Hepatocyte (in vitro differentiated cells): ENCODE data around the gene TAS1R3. TPM values are rescaled to one million over a fixed set of nuclear protein-coding genes. Genes with fewer than 3 reads are reported as not detected.

Experiments
- DNase-seq: peaks from one replicate; pipeline ENCODE4 v3.0.0-alpha.2; 2016; ENCODE audit warnings: low spot score
- H2AFZ ChIP-seq: fragments of 200-600 bp; sonication (generic); 2 replicates; pipeline ENCODE4 v1.6.0; 2016; ENCODE audit warnings: antibody characterized with exemption, mild to moderate bottlenecking
- H3K27ac ChIP-seq: fragments of 200-600 bp; sonication (generic); 2 replicates; pipeline ENCODE4 v1.5.1; 2016; ENCODE audit warnings: mild to moderate bottlenecking
- H3K27me3 ChIP-seq: fragments of 200-600 bp; sonication (generic); 2 replicates; pipeline ENCODE4 v1.6.1; 2016
- H3K36me3 ChIP-seq: fragments of 200-600 bp; sonication (generic); replicated peaks from 2 replicates; pipeline ENCODE4 v1.5.1; 2016; ENCODE audit warnings: low read depth; ENCODE audit not compliant: insufficient read depth
- H3K4me1 ChIP-seq: fragments of 200-600 bp; sonication (generic); 2 replicates; pipeline ENCODE4 v1.5.1; 2016; ENCODE audit warnings: mild to moderate bottlenecking, moderate library complexity; ENCODE audit not compliant: insufficient read depth
- H3K4me2 ChIP-seq: fragments of 200-600 bp; sonication (generic); 2 replicates; pipeline ENCODE4 v1.6.0; 2016
- H3K4me3 ChIP-seq: fragments of 200-600 bp; sonication (generic); 2 replicates; pipeline ENCODE4 v1.5.1; 2016; ENCODE audit warnings: mild to moderate bottlenecking
- H3K79me2 ChIP-seq: fragments of 200-600 bp; sonication (generic); 2 replicates; pipeline ENCODE4 v1.6.0; 2017; ENCODE audit warnings: mild to moderate bottlenecking
- H3K9me2 ChIP-seq: fragments of 200-600 bp; sonication (generic); replicated peaks from 2 replicates; pipeline ENCODE4 v1.6.0; 2017; ENCODE audit warnings: mild to moderate bottlenecking; ENCODE audit not compliant: insufficient read depth
- H3K9me3 ChIP-seq: fragments of 200-600 bp; sonication (generic); 2 replicates; pipeline ENCODE4 v1.5.1; 2016; ENCODE audit warnings: low read depth, mild to moderate bottlenecking
- H4K20me1 ChIP-seq: fragments of 200-600 bp; sonication (generic); 2 replicates; pipeline ENCODE4 v1.6.0; 2016; ENCODE audit warnings: mild to moderate bottlenecking; ENCODE audit not compliant: insufficient read depth, poor library complexity, severe bottlenecking
- EZH2 ChIP-seq: fragments of 200-600 bp; sonication (generic); IDR thresholded peaks from 2 replicates; pipeline ENCODE4 v1.6.1; 2016; ENCODE audit warnings: antibody characterized with exemption, mild to moderate bottlenecking, borderline replicate concordance
- EZH2phosphoT487 ChIP-seq: fragments of 200-600 bp; sonication (generic); IDR thresholded peaks from one replicate; pipeline ENCODE4 v1.6.1; 2018; ENCODE audit warnings: antibody characterized with exemption, mild to moderate bottlenecking, low read depth, moderate library complexity; ENCODE audit not compliant: unreplicated experiment, severe bottlenecking
- WGBS: methylation state at CpG from one replicate; pipeline ENCODE4 v1.1.6; 2016; ENCODE audit warnings: low lambda C conversion rate; ENCODE audit errors: missing lambda C conversion rate; 5-methylcytosine and 5-hydroxymethylcytosine counted together
- polyA plus RNA-seq: library from polyadenylated mRNA; unstranded; fragments of >200 nt; fragmentation: Nextera tagmentation; extraction: Ambion mirVana; gene quantifications from 2 replicates; pipeline ENCODE4 v1.2.1, GENCODE V29; 2016
- total RNA-seq: library from RNA; depleted of rRNA; stranded (reverse); fragments of >200 nt; gene quantifications from 2 replicates; pipeline ENCODE4 v1.2.3, GENCODE V29; 2014
- TF ChIP-seq, protein P1 (sequence below): fragments of 200-600 bp; sonication (generic); IDR thresholded peaks from 2 replicates; pipeline ENCODE4 v1.5.1; 2016; ENCODE audit warnings: antibody characterized with exemption, mild to moderate bottlenecking; ENCODE audit not compliant: poor library complexity

Gene TAS1R3
- total and polyA plus RNA-seq, 2 experiments from 2014 or later, result 0.17 to 0.42 TPM

DNA sequence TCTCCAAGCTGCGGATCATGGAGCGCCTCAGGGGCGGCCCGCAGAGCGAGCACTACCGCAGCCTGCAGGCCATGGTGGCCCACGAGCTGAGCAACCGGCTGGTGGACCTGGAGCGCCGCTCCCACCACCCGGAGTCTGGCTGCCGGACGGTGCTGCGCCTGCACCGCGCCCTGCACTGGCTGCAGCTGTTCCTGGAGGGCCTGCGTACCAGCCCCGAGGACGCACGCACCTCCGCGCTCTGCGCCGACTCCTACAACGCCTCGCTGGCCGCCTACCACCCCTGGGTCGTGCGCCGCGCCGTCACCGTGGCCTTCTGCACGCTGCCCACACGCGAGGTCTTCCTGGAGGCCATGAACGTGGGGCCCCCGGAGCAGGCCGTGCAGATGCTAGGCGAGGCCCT lies 3.8 kb upstream of the TAS1R3 start:
- WGBS, result 97% methylated on average over 30 of the region's 40 CpGs

GRCh38 chr1:1328254-1328653 lies 2.8 kb upstream of the TAS1R3 start:
- no peak for TF ChIP-seq EZH2phosphoT487
- no peak for TF ChIP-seq EZH2
- TF ChIP-seq, protein P1, sequence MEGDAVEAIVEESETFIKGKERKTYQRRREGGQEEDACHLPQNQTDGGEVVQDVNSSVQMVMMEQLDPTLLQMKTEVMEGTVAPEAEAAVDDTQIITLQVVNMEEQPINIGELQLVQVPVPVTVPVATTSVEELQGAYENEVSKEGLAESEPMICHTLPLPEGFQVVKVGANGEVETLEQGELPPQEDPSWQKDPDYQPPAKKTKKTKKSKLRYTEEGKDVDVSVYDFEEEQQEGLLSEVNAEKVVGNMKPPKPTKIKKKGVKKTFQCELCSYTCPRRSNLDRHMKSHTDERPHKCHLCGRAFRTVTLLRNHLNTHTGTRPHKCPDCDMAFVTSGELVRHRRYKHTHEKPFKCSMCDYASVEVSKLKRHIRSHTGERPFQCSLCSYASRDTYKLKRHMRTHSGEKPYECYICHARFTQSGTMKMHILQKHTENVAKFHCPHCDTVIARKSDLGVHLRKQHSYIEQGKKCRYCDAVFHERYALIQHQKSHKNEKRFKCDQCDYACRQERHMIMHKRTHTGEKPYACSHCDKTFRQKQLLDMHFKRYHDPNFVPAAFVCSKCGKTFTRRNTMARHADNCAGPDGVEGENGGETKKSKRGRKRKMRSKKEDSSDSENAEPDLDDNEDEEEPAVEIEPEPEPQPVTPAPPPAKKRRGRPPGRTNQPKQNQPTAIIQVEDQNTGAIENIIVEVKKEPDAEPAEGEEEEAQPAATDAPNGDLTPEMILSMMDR, result no peak
- no peak overlapping the region for H3K27ac ChIP-seq
- H3K79me2 ChIP-seq, result peaks cover 32% of the 10 kb centered on the region
- no peaks in the 10 kb centered on the region for H3K36me3 ChIP-seq
- peaks cover 24% of the 10 kb centered on the region for H3K4me1 ChIP-seq
- no peak overlapping the region for H2AFZ ChIP-seq
- 93% methylated on average over 15 of the region's 15 CpGs for WGBS
- H3K4me3 ChIP-seq, result no peak overlapping the region
- H4K20me1 ChIP-seq, result peaks cover 17% of the 10 kb centered on the region
- H3K27me3 ChIP-seq, result no peaks in the 10 kb centered on the region
- H3K9me3 ChIP-seq, result no peaks in the 10 kb centered on the region
- H3K4me2 ChIP-seq, result no peak overlapping the region
- H3K9me2 ChIP-seq, result no peaks in the 10 kb centered on the region
- no peak for DNase-seq

More for the DNA sequence above, 3.8 kb upstream of the TAS1R3 start:
- no peak overlapping the region for H2AFZ ChIP-seq
- H4K20me1 ChIP-seq, result peaks cover 22% of the 10 kb centered on the region
- H3K4me2 ChIP-seq, result no peak overlapping the region
- no peaks in the 10 kb centered on the region for H3K9me2 ChIP-seq
- H3K27ac ChIP-seq, result no peak overlapping the region
- H3K9me3 ChIP-seq, result no peaks in the 10 kb centered on the region
- H3K27me3 ChIP-seq, result no peaks in the 10 kb centered on the region
- no peak overlapping the region for H3K4me3 ChIP-seq
- no peak for DNase-seq
- H3K36me3 ChIP-seq, result no peaks in the 10 kb centered on the region
- peaks cover 40% of the 10 kb centered on the region for H3K79me2 ChIP-seq
- TF ChIP-seq EZH2phosphoT487 (no peak), EZH2 (no peak)
- TF ChIP-seq, protein P1, result no peak
- H3K4me1 ChIP-seq, result peaks cover 28% of the 10 kb centered on the region

DNA sequence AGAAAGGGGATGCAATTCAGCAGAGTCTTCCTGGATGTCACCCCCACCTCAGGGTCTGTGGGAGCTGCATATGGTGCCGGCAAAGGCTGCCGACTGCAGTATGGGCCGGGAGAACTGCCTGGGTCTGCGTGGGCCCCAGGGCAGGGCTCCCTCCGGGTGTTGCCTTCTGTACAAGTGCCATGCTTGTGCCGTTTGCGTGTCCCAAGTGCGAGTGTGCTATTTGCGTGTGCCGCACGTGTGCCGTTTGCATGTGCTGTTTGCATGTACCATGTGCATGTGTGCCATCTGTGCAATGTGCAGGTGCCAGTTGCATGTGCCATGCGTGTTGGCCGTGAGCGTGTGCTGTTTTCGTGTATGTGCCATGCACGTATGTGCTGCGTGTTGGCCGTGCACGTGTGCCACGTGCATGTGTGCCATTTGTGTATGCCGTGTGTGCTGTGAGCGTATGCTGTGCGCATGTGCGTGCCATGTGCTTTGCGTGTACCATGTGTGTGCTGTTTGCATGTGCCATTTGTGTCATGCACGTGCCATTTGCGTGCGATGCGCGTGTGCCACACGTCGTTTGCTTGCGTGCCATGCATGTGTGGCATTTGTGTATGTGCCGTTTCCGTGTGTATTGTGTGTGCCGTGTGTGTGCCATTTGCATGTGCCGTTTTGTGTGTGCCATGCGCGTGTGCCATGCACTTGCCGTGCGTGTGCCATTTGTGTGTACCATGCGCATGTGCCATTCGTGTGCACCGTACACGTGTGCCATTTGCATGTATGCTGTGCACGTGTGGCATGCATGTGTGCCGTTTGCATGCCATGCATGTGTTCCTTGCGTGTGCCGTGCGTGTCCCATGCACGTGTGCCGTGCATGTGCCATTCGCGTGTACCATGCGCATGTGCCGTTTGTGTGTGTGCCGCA lies 1.5 kb upstream of the TAS1R3 start:
- H3K9me3 ChIP-seq, result no peaks in the 10 kb centered on the region
- H3K36me3 ChIP-seq, result no peaks in the 10 kb centered on the region
- no peak overlapping the region for H3K4me2 ChIP-seq
- H3K9me2 ChIP-seq, result no peaks in the 10 kb centered on the region
- no peaks in the 10 kb centered on the region for H3K27me3 ChIP-seq
- DNase-seq, result no peak
- no peak overlapping the region for H3K27ac ChIP-seq
- H3K4me3 ChIP-seq, result no peak overlapping the region
- TF ChIP-seq EZH2phosphoT487, result no peak
- TF ChIP-seq EZH2, result no peak
- TF ChIP-seq, protein P1, result no peak
- H2AFZ ChIP-seq, result no peak overlapping the region
- 95% methylated on average over 58 of the region's 58 CpGs for WGBS
- peaks cover 20% of the 10 kb centered on the region for H3K4me1 ChIP-seq
- H4K20me1 ChIP-seq, result peaks cover 13% of the 10 kb centered on the region
- peaks cover 24% of the 10 kb centered on the region for H3K79me2 ChIP-seq
